Epithelial cell of prostate (primary cell): Measurements from ENCODE around the gene PTPRO.

Experiments
- DNase-seq: peaks from one replicate; pipeline ENCODE4 v3.0.0-alpha.2; 2011; ENCODE audit warnings: low read depth, low spot score
- H3K27ac ChIP-seq: fragments of 450-650 bp; 2 replicates; pipeline ENCODE4 v1.5.1; 2017; ENCODE audit warnings: mild to moderate bottlenecking

Gene PTPRO

GRCh38 chr12:15344561-15344960 is 22.3 kb downstream of the PTPRO start:
- no peak for DNase-seq
- H3K27ac ChIP-seq, result no peak overlapping the region

GRCh38 chr12:15346488-15346887 is 24.2 kb downstream of the PTPRO start:
- H3K27ac ChIP-seq, result no peak overlapping the region
- DNase-seq, result no peak

GRCh38 chr12:15350643-15351042 is 28.3 kb downstream of the PTPRO start:
- no peak overlapping the region for H3K27ac ChIP-seq
- DNase-seq, result no peak

- no peak overlapping the region for H3K27ac ChIP-seq
- no peak for DNase-seq
Observed at GRCh38 chr12:15355766-15356165, 33.5 kb downstream of the PTPRO start.

- no peak overlapping the region for H3K27ac ChIP-seq
- no peak for DNase-seq
Observed at GRCh38 chr12:15356951-15357364, 34.6 kb downstream of the PTPRO start.

GRCh38 chr12:15364221-15365160 is 42.2 kb downstream of the PTPRO start:
- no peak for DNase-seq

GRCh38 chr12:15368812-15369211 is 46.5 kb downstream of the PTPRO start:
- no peak for DNase-seq
- no peak overlapping the region for H3K27ac ChIP-seq

More at GRCh38 chr12:15364221-15365160, 42.2 kb downstream of the PTPRO start:
- H3K27ac ChIP-seq, result no peak overlapping the region

- no peak overlapping the region for H3K27ac ChIP-seq
- no peak for DNase-seq
Observed at GRCh38 chr12:15372352-15372751, 50.0 kb downstream of the PTPRO start.

- no peak for DNase-seq
- no peak overlapping the region for H3K27ac ChIP-seq
Observed at GRCh38 chr12:15387772-15388171, 65.5 kb downstream of the PTPRO start.

GRCh38 chr12:15389561-15389960 is 67.3 kb downstream of the PTPRO start:
- no peak for DNase-seq
- H3K27ac ChIP-seq, result no peak overlapping the region

- H3K27ac ChIP-seq, result no peak overlapping the region
- DNase-seq, result no peak
Observed at GRCh38 chr12:15393037-15393436, 70.7 kb downstream of the PTPRO start.

- no peak overlapping the region for H3K27ac ChIP-seq
- DNase-seq, result no peak
Observed at GRCh38 chr12:15393995-15394394, 71.7 kb downstream of the PTPRO start.

GRCh38 chr12:15404485-15404884 is 82.2 kb downstream of the PTPRO start:
- H3K27ac ChIP-seq, result no peak overlapping the region

GRCh38 chr12:15405606-15406005 is 83.3 kb downstream of the PTPRO start:
- no peak for DNase-seq
- no peak overlapping the region for H3K27ac ChIP-seq

More at GRCh38 chr12:15404485-15404884, 82.2 kb downstream of the PTPRO start:
- DNase-seq, result no peak

- H3K27ac ChIP-seq, result no peak overlapping the region
- no peak for DNase-seq
Observed at GRCh38 chr12:15407025-15407424, 84.7 kb downstream of the PTPRO start.

- no peak for DNase-seq
- H3K27ac ChIP-seq, result no peak overlapping the region
Observed at GRCh38 chr12:15411842-15412241, 89.5 kb downstream of the PTPRO start.

GRCh38 chr12:15417691-15418090 is 95.4 kb downstream of the PTPRO start:
- no peak overlapping the region for H3K27ac ChIP-seq
- no peak for DNase-seq

GRCh38 chr12:15423629-15424028 is 101.3 kb downstream of the PTPRO start:
- DNase-seq, result no peak
- no peak overlapping the region for H3K27ac ChIP-seq

GRCh38 chr12:15427913-15428312 is 105.6 kb downstream of the PTPRO start:
- H3K27ac ChIP-seq, result no peak overlapping the region
- DNase-seq, result no peak

- H3K27ac ChIP-seq, result no peak overlapping the region
- no peak for DNase-seq
Observed at GRCh38 chr12:15428632-15429031, 106.3 kb downstream of the PTPRO start.

GRCh38 chr12:15429262-15429661 is 107.0 kb downstream of the PTPRO start:
- no peak overlapping the region for H3K27ac ChIP-seq
- no peak for DNase-seq

GRCh38 chr12:15435597-15435996 is 113.3 kb downstream of the PTPRO start:
- no peak overlapping the region for H3K27ac ChIP-seq
- DNase-seq, result no peak
